ENCODE results near the gene SH3RF3.

DNA sequence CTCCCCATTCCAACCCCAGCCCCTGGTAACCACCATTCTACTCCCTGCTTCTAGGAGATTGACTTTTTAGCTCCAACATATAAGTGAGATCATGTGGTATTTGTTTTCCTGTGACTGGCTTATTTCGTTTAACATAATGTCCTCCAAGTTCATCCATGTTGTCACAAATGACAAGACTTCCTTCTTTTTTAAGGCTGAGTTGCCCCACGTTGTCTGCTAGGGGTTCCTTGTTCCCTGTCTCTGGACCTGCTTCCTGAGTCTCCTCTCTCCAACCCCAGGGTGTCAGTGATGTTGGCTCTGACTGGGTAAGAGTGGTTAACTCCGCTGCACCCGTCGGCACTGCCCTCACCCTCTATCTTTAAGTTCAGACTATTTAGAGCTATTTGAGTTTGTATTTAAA lies 175.2 kb downstream of the SH3RF3 start:
- no peak for TF ChIP-seq EZH2 (IDR thresholded peaks at IDR 0.05)
- TF ChIP-seq CTCF (IDR thresholded peaks at IDR 0.05): no peak
- no peak for TF ChIP-seq EZH2phosphoT487 (IDR thresholded peaks at IDR 0.05)
